ENCODE results near the gene MYBPC2. TPM values are rescaled to one million over a fixed set of nuclear protein-coding genes. Genes with fewer than 3 reads are reported as not detected.
A peak's percentile ranks its signal among the peaks of the same experiment; 100 is the strongest.

The MYBPC2 gene
- total and polyA plus RNA-seq, 9 of the 15 experiments (the other 6 are each of a cell fraction or from before 2014, with no cell fraction given) = 0.01 to 0.14 (median 0.04) TPM; not detected in 6

GRCh38 chr19:50513746-50514345, 81.2 kb downstream of the MYBPC2 start, which contains the start of gene ASPDH (continued):
- TF ChIP-seq ZNF740 (CRISPR knock-in tag; IDR thresholded peaks at IDR 0.05) (0 out of 2 replicates have a peak, but pooled peaks have one; percentile 6), ZNF740 (tag; IDR thresholded peaks at IDR 0.05) (no peak), FIP1L1 (IDR thresholded peaks at IDR 0.05; ENCODE audit: low read depth, low read length, poor library complexity, severe bottlenecking) (peak; percentile 24), EGR1 (conservative IDR thresholded peaks at IDR 0.05) (peak; percentile 32), ZBTB5 (IDR thresholded peaks at IDR 0.05) (no peak), TRIM24 (IDR thresholded peaks at IDR 0.05) (no peak), ESRRB (CRISPR knock-in tag; IDR thresholded peaks at IDR 0.05; ENCODE audit: borderline replicate concordance) (no peak), ARID4B (CRISPR knock-in tag; IDR thresholded peaks at IDR 0.05) (no peak), MEIS2 (IDR thresholded peaks at IDR 0.05; ENCODE audit: partially characterized antibody) (no peak), CC2D1A (IDR thresholded peaks at IDR 0.05) (no peak), FOXK2 (conservative IDR thresholded peaks at IDR 0.05 in 1 of 2, IDR thresholded peaks at IDR 0.05 in 1 of 2; ENCODE audit: low read depth in 2 of 2) (no peak), SAFB2 (IDR thresholded peaks at IDR 0.05; ENCODE audit: borderline replicate concordance, low read depth, low read length, severe bottlenecking) (no peak)

Data from K562 (cell line).